Keratinocyte (primary cell): Measurements from ENCODE around the gene GALNT8. TPM values are rescaled to one million over a fixed set of nuclear protein-coding genes. Genes with fewer than 3 reads are reported as not detected.

Source experiments
- DNase-seq: peaks from one replicate; pipeline ENCODE4 v3.0.0-alpha.2; 2011; ENCODE audit warnings: low read depth, missing footprints, low spot score
- FAIRE-seq: peaks from 2 replicates; lab custom pipeline; 2011; peaks lifted over from hg19 to GRCh38; lab: Jason Lieb, UNC
- H2AFZ ChIP-seq: 2 replicates; pipeline ENCODE4 v1.6.0; 2012; ENCODE audit warnings: low read length, control low read depth, inconsistent platforms; ENCODE audit not compliant: control insufficient read depth
- H3K27ac ChIP-seq: 2 replicates; pipeline ENCODE4 v1.5.1; 2011; ENCODE audit warnings: low read length; ENCODE audit not compliant: control insufficient read depth, insufficient read depth
- H3K27me3 ChIP-seq: 3 replicates; pipeline ENCODE4 v1.6.0; 2011; ENCODE audit warnings: low read length; ENCODE audit not compliant: control insufficient read depth, insufficient read depth; ENCODE audit errors: extremely low read depth
- H3K36me3 ChIP-seq, 2 experiments: 2 replicates in 1 of 2; 3 replicates in 1 of 2; pipeline ENCODE4 v1.5.1; 2011; ENCODE audit warnings: low read length in 2 of 2, mild to moderate bottlenecking in 1 of 2; ENCODE audit not compliant: control insufficient read depth in 2 of 2, insufficient read depth in 2 of 2; ENCODE audit errors: extremely low read depth in 1 of 2
- H3K4me1 ChIP-seq: 3 replicates; pipeline ENCODE4 v1.5.1; 2011; ENCODE audit warnings: low read length; ENCODE audit not compliant: control insufficient read depth, insufficient read depth; ENCODE audit errors: extremely low read depth
- H3K4me2 ChIP-seq: 3 replicates; pipeline ENCODE4 v1.6.0; 2011; ENCODE audit warnings: low read depth, low read length; ENCODE audit not compliant: control insufficient read depth, insufficient read depth; ENCODE audit errors: extremely low read depth
- H3K4me3 ChIP-seq, 3 experiments: fragments of 200-600 bp in 1 of 3; sonication (generic) in 1 of 3; 2 replicates in 2 of 3; 3 replicates in 1 of 3; pipeline ENCODE4 v1.5.1; 2011 to 2016; ENCODE audit warnings: low read length in 3 of 3, mild to moderate bottlenecking in 3 of 3, control low read depth in 2 of 3, inconsistent platforms in 1 of 3, low read depth in 1 of 3, mixed read lengths in 1 of 3, mixed run types in 1 of 3, moderate library complexity in 1 of 3; ENCODE audit not compliant: control insufficient read depth in 2 of 3, insufficient read depth in 2 of 3; ENCODE audit errors: extremely low read depth in 1 of 3
- H3K79me2 ChIP-seq: 2 replicates; pipeline ENCODE4 v1.6.0; 2012; ENCODE audit warnings: low read length; ENCODE audit not compliant: control insufficient read depth, insufficient read depth
- H3K9ac ChIP-seq: 3 replicates; pipeline ENCODE4 v1.6.0; 2011; ENCODE audit warnings: low read length; ENCODE audit not compliant: control insufficient read depth, insufficient read depth; ENCODE audit errors: extremely low read depth
- H3K9me1 ChIP-seq: 3 replicates; pipeline ENCODE4 v1.6.0; 2011; ENCODE audit warnings: low read length; ENCODE audit not compliant: control insufficient read depth, insufficient read depth; ENCODE audit errors: extremely low read depth
- H3K9me3 ChIP-seq: 2 replicates; pipeline ENCODE4 v1.5.1; 2012; ENCODE audit warnings: low read depth, low read length; ENCODE audit not compliant: control insufficient read depth
- H4K20me1 ChIP-seq: 3 replicates; pipeline ENCODE4 v1.6.0; 2011; ENCODE audit warnings: low read length; ENCODE audit not compliant: control insufficient read depth, insufficient read depth; ENCODE audit errors: extremely low read depth
- EZH2 ChIP-seq: IDR thresholded peaks from one replicate; pipeline ENCODE4 v1.6.1; 2012; ENCODE audit warnings: inconsistent platforms, mild to moderate bottlenecking, low read length, moderate library complexity
- dilution Hi-C: fragments of 300-500 bp; cut with MboI; formaldehyde crosslinking; loops from one replicate; pipeline ENCODE4 v1.7.0; 2020; ENCODE audit warnings: low sequenced_read_pairs; ENCODE audit not compliant: extremely low pct_ligation_motif_present
- polyA plus RNA-seq, 5 experiments: library from polyadenylated mRNA; depleted of rRNA in 3 of 5; stranded (reverse) in 3 of 5; stranded (forward) in 1 of 5; unstranded in 1 of 5; fragments of >200 nt; gene quantifications; 1 replicate in 1 of 5; 2 replicates in 3 of 5; 3 replicates in 1 of 5; pipeline versions ENCODE4 v1.2.1 to v1.2.3, GENCODE V29; 2011 to 2012; ENCODE audit warnings: missing spikeins in 2 of 5, low read depth in 1 of 5, low replicate concordance in 1 of 5
- TF ChIP-seq, protein P1 (sequence below), 3 experiments: IDR thresholded peaks in 1 of 3; conservative IDR thresholded peaks in 1 of 3; optimal IDR thresholded peaks in 1 of 3; 2 replicates in 2 of 3; 3 replicates in 1 of 3; pipeline versions ENCODE3 to v1.5.1; 2011; ENCODE audit warnings: low read length in 3 of 3, mild to moderate bottlenecking in 3 of 3, moderate library complexity in 2 of 3, control low read depth in 1 of 3, inconsistent platforms in 1 of 3; ENCODE audit not compliant: insufficient read depth in 2 of 3; ENCODE audit errors: extremely low read depth in 1 of 3

GALNT8 gene
- polyA plus RNA-seq, 1 donor (not counting 4 experiments of a cell fraction or from before 2014, with no cell fraction given): 0.10 TPM

GRCh38 chr12:4807116-4807783, 87.0 kb downstream of the GALNT8 start:
- no peak for TF ChIP-seq EZH2
- TF ChIP-seq, protein P1, sequence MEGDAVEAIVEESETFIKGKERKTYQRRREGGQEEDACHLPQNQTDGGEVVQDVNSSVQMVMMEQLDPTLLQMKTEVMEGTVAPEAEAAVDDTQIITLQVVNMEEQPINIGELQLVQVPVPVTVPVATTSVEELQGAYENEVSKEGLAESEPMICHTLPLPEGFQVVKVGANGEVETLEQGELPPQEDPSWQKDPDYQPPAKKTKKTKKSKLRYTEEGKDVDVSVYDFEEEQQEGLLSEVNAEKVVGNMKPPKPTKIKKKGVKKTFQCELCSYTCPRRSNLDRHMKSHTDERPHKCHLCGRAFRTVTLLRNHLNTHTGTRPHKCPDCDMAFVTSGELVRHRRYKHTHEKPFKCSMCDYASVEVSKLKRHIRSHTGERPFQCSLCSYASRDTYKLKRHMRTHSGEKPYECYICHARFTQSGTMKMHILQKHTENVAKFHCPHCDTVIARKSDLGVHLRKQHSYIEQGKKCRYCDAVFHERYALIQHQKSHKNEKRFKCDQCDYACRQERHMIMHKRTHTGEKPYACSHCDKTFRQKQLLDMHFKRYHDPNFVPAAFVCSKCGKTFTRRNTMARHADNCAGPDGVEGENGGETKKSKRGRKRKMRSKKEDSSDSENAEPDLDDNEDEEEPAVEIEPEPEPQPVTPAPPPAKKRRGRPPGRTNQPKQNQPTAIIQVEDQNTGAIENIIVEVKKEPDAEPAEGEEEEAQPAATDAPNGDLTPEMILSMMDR (optimal IDR thresholded peaks at IDR 0.05 in 1 of 3, IDR thresholded peaks at IDR 0.05 in 1 of 3, conservative IDR thresholded peaks at IDR 0.05 in 1 of 3; ENCODE audit: extremely low read depth in 1 of 3, insufficient read depth in 2 of 3, low read length in 3 of 3): no peak
- no peak for FAIRE-seq
- H3K27ac ChIP-seq: no peak overlapping the region
- no peaks in the 10 kb centered on the region for H3K4me1 ChIP-seq
- DNase-seq: no peak
- no peaks in the 10 kb centered on the region for H3K9me1 ChIP-seq
- dilution Hi-C loops: no loop called here
- no peak overlapping the region for H3K4me2 ChIP-seq
- H3K27me3 ChIP-seq: peaks cover 48% of the 10 kb centered on the region
- H3K9ac ChIP-seq: no peak overlapping the region
- H4K20me1 ChIP-seq: no peaks in the 10 kb centered on the region
- H3K79me2 ChIP-seq: no peaks in the 10 kb centered on the region
- H2AFZ ChIP-seq: no peak overlapping the region
- no peaks in the 10 kb centered on the region for H3K36me3 ChIP-seq
- H3K4me3 ChIP-seq: no peak overlapping the region
- H3K9me3 ChIP-seq: no peaks in the 10 kb centered on the region

GRCh38 chr12:4807813-4808212, 87.6 kb downstream of the GALNT8 start:
- no peaks in the 10 kb centered on the region for H3K9me1 ChIP-seq
- no peaks in the 10 kb centered on the region for H3K79me2 ChIP-seq
- FAIRE-seq (no peak), DNase-seq (no peak)
- TF ChIP-seq, protein P1 (optimal IDR thresholded peaks at IDR 0.05 in 1 of 3, IDR thresholded peaks at IDR 0.05 in 1 of 3, conservative IDR thresholded peaks at IDR 0.05 in 1 of 3; ENCODE audit: extremely low read depth in 1 of 3, insufficient read depth in 2 of 3, low read length in 3 of 3): no peak
- TF ChIP-seq EZH2: no peak
- H3K27ac ChIP-seq: no peak overlapping the region
- H3K4me1 ChIP-seq: no peaks in the 10 kb centered on the region
- H3K36me3 ChIP-seq: no peaks in the 10 kb centered on the region
- H3K4me3 ChIP-seq: no peak overlapping the region
- H2AFZ ChIP-seq: no peak overlapping the region
- no peak overlapping the region for H3K9ac ChIP-seq
- H3K9me3 ChIP-seq: no peaks in the 10 kb centered on the region
- dilution Hi-C loops: no loop called here
- H4K20me1 ChIP-seq: no peaks in the 10 kb centered on the region
- H3K27me3 ChIP-seq: peaks cover 48% of the 10 kb centered on the region
- H3K4me2 ChIP-seq: no peak overlapping the region
